Cardiac septum (tissue), 1 donor: ENCODE results near the gene HIRIP3. TPM values are rescaled to one million over a fixed set of nuclear protein-coding genes. Genes with fewer than 3 reads are reported as not detected.
"Not testable (repeated sequence)": the region's sequence is repeated elsewhere in the genome, so short reads cannot be mapped to it uniquely, and the experiment has no call there.

Experiments used
- DNase-seq: peaks from one replicate; pipeline ENCODE4 v3.0.0-alpha.2; 2020; ENCODE audit warnings: low spot score
- intact Hi-C: fragments of 100-400 bp; cut with DNase I; formaldehyde crosslinking; loops from one replicate; pipeline ENCODE4 v1.14.0; 2022
- total RNA-seq: library from RNA; stranded (reverse); fragmentation: NEBNext Ultra II Directional; extraction: Animal tissue kit (Norgen Biotek cat#: 25700); gene quantifications from one replicate; pipeline ENCODE4 v1.2.1, GENCODE V29; 2021
- donor health status: DM: no; HTN: no; CAD: no.

Gene HIRIP3
- total RNA-seq, 1 donor from 2014 or later = 17.4 TPM

DNA sequence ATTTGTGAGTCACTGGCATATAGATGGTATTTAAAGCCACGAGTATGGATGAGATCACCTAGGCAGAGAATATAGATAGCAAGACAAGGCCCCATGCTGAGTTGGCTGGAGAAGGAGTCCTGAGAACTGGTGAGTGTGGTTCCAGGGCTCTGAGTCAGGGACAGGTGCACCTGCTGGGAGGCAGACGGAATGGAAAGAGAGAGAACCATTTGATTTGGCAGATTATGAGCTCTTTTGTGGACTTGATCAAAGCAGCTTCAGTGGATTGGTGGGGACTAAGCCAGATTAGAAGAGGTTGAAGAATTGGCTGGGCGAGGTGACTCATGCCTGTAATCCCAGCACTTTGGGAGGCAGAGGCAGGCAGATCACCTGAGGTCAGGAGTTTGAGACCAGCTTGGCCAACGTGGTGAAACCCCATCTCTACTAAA, 23.3 kb upstream of the HIRIP3 start:
- no peak for DNase-seq
- intact Hi-C loops = no loop called here

DNA sequence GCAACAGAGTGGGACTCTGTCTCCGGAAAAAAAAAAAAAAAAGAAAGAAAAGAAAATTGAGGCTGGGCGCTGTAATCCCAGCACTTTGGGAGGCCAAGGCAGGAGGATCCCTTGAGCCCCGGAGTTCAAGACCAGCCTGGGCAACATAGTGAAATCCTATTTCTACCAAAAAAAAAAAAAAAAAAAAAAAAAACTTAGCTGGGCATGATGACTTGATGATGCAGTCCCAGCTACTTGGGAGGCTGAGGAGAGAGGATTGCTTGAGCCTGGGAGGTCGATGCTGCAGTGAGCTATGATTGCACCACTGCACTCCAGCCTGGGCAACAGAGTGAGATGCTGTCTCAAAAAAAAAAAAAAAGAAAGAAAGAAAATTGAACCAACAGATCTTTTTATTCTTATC, 22.5 kb upstream of the HIRIP3 start:
- intact Hi-C loops, DNase-seq: not testable (repeated sequence)

DNA sequence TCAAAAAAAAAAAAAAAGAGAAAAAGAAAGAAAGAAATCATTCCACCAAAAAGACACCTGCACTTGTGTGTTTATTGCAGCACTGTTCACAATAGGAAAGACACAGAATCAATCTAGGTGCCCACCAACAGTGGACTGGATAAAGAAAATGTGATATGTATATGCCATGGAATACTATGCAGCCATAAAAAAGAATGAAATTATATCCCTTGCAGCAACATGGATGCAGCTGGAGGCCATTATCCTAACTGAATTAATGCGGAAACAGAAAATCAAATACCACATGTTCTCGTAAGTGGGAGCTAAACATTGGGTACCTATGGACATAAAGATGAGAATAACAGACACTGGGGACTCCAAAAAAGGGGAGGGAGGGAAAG, 21.9 kb upstream of the HIRIP3 start:
- intact Hi-C loops = no loop called here
- no peak for DNase-seq

DNA sequence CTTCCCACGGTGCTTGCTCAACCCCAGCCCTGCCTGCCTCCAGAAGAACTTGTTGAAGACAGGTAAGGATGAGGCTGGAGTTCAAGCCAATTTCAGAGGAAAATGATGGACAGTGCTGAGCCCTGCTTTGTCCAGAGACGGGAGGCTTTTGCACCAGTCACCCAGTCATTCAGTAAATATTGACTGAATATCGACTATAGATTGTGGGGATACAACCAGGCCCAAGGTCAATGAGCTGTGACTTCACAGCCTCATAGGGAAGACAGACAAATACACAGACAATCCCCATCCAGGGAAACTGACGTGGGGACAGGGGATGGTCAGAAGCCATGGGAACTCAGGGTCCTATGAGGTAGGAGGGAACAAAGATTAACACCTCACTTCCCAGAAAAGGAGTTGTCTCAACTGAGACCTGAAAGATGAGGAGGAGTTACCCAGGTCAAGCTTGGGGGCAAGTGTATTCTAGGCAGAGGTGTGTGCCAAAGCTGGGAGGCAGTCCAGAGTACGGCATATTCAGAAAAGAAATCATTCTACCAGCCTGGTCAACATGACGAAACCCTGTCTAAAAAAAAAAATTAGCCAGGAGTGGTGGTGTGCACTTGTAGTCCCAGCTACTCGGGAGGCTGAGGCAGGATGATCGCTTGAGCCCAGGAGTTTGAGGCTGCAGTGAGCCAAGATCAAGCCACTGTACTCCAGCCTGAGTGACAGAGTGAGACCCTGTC, 21.3 kb upstream of the HIRIP3 start:
- intact Hi-C loops = no loop called here
- no peak for DNase-seq

DNA sequence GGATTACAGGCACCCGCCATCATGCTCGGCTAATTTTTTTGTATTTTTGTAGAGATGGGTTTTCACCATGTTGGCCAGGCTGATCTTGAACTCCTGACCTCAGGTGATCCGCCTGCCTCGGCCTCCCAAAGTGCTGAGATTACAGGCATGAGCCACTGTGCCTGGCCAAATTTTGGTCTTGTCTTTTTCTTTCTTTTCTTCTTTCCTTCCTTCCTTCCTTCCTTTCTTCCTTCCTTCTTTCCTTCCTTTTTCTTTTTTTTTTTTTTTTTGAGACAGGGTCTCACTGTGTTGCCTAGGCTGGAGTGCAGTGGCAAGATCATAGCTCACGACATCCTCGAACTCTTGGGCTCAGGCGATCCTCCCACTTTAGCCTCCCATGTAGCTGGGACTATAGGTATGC, 20.0 kb upstream of the HIRIP3 start:
- intact Hi-C loops, DNase-seq: not testable (repeated sequence)

DNA sequence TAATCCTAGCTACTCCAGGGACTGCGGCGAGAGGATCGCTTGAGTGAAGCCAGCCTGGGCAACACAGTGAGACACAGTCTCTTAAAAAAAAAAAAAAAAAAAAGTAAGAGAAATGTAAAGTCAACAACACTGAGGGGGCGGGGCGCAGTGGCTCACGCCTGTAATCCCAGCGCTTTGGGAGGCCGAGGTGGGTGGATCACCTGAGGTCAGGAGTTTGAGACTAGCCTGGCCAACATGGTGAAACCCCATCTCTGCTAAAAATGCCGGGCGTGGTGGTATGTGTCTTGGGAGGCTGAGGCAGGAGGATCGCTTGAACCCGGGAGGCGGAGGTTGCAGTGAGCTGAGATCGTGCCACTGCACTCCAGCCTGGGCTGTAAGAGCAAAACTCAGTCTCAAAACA, 17.2 kb upstream of the HIRIP3 start:
- DNase-seq, intact Hi-C loops: not testable (repeated sequence)

DNA sequence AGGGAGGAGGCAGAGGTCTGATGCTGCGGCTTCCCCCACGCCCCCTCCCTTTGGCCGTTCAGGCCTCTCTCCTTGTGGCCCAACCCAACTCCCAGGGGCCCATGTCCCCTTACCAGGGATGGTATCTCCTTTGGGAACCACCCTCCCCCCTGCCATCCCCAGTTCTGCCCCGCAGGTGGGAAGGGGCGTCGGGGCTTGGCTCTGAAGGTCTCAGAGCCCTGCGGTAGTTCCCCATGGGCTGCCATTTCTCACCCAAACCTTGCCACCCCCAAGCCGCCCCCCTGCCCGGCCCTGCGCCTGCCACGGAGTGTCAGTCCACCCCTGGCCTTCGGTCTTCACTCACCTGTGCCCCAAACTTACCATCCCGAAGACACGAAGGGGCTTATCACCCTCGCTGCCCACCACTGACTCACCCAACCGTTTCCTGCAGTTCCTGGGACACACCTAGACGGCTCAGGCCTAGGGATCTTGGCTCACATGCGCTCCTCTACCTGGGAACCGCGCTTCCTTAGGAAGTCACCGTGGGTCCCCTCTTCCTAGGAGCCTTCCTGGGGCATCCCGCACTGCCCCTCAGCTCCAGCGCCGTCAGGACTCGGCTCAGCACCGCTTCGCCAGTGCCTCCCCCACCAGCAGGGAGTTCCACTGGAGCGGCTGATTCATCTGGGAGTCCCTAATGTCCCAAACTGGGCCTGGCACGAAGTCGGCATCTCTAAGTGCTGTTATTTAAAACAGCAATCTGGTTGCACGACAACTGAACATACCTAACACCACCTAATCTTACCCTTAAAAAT, 16.5 kb upstream of the HIRIP3 start:
- intact Hi-C loops = no loop called here
- no peak for DNase-seq

DNA sequence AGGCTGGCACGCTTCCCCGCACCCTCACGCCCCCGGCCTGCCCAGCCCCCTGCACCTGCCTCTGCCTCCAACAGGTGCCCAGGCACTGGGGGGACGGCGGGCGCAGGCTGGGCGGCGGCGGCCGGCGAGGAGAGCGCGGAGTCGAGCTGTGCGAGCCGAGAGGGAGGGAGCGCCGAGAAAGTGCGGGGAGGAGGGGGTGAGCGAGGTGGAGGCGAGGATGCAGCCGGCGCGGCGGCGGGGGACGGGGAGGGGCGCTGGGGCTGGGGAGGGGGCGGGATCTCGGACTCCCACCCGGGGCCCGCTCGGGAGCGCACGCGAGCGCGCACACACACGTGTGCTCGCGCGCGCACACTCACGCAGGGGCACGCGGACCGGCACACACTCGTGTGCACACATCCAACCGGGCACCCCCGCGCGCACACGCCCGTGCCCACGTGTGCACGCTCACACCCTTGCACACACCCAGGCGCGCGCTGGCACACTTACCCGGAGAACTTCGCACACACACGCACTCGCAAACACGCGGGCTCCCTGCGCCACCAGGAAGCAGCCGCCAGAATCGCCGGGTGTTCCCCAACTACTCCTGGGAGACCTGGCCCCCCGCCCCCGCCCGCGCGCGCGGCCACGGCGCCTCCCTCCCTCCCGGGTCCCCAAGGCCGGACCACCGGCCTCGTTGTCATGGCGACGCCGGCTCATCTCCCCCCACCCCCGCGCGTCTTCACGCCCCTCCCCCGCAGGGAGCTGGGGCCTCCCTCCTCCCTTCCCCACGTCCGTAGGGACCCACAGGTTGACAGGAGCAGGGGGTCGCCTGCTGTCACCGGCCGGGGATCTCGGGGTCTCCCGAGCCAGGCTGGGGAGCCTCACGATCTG, 15.7 kb upstream of the HIRIP3 start, which contains the start of gene DOC2A:
DOC2A (minus strand) TSS at position 184 of the 870 bp plus-strand sequence. CDS start 805 bp downstream, outside the sequence.
- intact Hi-C loops = no loop called here
- no peak for DNase-seq

DNA sequence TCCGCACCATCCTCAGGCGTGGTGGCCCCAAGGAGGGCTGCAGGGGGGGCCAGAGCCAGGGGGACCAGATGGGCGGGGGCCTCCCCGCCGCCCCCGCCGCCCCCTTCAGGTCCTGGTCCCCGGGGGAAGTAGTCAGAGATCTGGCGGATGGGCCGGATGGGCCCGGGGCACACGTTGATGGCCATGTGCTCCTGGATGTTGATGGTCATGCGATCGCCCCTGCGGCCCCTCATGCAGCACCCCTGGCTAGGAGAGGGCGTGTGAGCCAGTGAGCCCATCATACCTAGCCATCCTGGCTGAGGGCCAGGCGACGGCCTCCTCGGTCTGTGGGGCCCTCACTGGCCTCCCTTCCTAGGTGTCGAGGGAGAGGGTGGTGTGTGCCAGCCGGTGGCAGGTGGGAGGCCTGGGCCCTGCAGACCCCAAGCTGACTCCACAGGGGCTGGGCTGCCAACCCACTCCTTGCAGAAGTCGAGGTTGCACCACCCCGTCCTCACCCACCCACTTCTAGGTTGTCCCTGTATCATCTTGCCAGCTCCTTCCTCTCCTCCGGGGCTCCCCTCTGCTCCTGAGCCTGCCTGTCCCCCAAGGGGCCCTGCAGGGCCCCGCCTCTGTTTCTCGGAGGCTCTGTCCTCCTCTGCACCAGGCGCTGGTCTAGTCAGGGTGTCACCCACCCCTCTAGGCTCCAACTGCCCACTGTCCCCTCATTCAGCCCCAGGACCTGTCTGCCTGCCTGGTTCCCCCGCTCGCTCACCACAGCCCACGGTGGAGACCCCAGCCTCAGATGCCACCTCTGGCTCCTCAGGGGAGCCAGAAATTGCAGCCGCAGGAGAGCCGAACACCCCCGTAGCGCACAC, 14.8 kb upstream of the HIRIP3 start:
- intact Hi-C loops = no loop called here
- DNase-seq = no peak

DNA sequence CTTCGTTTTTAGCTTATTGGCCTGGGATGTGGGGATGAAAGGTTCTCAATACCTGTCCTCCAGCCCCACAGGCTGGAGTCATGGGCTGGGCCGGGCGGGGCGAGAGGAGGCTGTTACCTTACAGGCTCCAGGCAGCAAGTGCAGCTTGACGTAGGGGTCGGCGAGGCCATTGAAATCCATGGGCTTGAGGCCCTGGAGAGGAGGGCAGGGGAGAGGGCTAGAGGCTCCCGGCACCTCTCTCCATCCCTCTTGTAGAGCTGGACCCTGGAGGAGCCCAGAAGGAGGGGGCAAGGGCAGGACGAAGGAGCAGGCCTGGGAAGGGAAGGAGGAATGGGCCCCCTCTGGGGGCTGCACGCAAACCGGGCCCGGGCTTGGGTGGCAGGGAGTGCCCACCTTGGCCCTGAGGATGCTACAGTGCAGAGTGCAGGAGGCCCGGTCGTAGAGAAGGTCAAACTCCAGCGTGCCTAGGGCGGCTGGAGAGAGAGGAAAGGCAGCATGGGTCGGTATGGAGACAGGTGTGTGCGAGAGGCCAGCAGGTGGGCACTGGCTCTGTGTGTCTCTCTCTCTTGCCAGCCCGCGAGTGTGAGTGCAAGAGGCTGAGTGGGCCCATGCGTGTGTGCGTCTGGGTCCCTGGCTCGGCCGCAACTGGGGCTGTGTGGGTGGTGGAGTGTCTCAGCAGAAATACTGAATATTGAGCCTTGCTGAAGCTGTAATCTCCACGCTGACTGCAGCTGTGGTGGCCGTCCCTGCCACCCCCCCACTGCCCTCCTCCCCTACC, 13.9 kb upstream of the HIRIP3 start:
- intact Hi-C loops = no loop called here
- DNase-seq = no peak

DNA sequence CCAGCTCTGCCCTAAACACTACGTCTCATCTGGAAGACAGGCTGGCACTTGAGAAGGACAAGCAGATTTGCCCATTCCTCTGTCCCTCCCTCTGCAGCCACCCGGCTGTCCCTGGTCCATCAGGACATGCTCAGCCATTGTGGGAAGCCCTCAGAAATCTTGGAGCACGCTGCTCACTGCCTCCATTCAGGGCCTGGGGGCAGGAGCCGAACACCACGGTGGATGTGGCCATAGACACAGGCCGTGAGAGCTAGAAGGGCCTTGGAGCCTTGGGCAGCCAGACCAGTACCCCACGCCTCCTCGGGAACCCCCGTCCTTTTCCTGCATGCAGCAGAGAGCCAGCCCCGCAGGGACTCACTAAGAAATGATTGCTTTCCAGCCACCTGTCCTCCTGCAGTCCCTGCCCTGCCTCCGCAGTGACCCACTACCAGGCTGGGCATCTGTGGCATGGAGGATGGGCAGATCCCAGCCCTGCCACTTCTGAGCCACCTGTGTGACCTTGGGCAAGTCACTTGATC, 12.0 kb upstream of the HIRIP3 start:
- no peak for DNase-seq
- intact Hi-C loops = no loop called here

DNA sequence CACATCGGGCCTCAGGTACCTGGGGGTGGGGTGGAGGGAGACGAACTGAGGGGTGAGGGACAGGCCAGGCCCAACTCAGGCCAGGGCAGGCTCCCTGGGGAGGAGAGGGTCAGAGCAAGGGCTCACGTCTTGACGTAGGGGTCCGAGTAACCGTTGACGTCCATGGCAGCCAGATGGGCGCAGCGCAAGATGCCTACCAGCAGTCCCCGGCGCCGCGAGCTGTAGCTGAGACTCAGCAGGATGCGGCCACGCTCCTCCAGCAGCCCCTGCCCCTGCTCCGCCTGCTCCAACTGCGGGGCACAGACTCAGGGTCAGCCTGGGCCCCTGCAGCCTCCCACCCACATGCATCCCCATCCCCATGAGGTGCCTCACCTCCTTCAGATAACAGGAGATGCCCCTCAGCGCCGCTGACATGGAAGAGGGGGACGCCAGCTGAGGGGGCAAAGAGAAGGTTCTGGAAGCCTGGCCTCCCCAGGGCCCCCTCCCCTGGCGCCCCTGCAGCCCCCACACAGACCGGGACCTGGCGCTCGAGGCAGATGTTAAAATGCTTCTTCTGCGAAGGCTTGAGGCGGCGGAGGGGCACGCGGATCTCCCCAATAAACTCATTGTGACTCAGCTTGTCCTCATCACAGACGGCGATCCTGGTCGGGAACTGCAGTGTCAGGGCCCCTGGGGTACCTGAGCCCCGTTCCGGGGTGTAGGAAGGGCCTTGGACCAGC, 11.4 kb upstream of the HIRIP3 start:
- DNase-seq = no peak
- intact Hi-C loops = no loop called here

DNA sequence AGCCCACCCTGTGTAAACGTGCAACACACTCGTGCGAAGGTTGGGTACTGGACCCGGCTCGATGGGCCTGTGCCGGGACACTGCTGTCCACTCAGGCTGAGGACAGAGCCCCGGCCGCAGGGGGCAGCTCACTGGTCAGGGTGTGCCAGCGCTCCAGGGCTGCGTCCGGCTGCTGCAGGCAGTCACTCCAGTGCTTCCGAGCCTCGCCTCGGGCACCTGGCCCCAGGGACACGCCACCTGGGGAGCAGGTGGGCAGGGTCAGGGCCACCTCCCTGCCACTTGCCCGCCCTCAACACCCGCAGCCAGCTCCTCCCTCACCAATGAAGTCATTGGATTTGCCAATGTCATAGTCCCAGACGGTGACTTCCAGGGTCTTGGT, 10.7 kb upstream of the HIRIP3 start:
- DNase-seq = no peak
- intact Hi-C loops = no loop called here

DNA sequence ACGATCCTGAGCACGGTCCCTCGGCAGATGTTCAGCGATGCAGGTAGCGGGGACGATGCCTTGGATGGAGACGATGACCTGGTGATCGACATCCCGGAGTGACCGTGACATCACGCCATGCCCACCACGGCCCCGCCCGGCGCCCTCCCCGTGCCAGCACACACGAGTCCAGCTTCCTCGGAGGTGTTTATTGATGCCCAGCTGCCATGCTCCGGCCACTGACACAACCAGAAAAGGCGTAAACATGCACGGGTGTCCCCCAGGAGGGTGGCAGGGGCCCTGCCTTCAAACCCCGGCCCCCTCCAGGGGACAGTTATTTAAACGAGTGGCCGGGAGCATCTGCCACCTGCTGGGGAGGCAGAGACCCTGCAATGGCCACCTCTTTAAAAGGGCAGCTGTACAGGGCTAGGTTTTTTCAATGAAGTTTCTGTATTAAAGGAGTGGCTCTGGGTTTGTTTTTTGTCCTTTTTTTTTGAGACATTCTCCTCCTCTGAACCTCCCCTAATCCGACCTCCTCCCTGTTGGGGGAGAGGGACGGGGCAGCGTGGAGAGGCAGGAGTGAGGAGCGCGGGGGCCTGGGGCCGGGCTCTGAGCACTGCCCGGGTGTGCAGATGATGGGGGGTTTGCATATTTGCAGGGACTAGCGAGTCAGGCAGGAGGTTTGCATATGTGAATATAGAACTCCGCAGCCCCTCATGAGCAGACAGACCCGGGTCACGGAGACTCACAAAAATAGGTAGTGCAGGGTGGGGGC, 10.1 kb upstream of the HIRIP3 start:
- intact Hi-C loops = no loop called here
- no peak for DNase-seq

DNA sequence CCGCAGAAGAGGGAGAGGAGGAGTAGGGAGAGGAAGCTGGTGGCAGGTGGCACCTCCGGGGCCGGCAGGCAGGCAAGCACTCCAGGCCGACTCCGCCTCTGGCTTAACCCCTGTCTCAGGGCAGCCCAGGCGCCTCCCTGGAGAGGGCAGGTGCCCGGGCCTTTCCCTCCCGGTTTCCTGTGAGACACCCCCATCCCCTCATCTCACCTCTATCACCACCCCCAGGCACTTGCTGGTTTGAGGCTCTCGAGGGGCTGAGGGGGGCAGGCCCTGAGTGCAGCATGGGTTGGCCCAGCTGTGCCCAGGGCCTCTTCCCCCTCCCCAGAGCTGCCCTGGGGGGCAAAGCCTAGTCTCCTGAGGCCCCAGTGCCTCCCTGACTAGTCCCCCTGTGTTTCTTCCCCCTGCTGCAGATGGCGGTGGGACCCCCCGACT, 9.4 kb upstream of the HIRIP3 start:
- intact Hi-C loops = no loop called here
- no peak for DNase-seq

DNA sequence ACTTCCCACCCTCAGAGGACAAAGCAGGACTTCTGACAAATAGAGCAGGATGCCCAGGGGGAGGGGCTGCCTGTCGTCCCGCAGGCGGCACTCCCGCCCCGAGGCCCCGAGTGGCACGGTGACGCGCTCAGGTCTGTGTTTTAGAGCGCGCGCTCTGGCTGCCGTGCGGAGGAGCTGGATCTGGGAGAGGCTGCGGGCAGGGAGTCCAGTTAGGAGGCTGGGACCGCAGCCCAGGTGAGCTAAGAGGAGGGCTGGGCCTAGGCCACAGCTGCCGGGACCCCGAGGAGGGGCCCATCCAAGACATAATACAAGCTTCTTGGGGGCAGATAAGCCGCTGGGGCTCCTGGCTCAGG, 9.0 kb upstream of the HIRIP3 start:
- intact Hi-C loops = no loop called here
- DNase-seq = no peak
